NCI-H128 (cell line): ENCODE measurements around the gene GUCA2A.

Experiments used
- DNase-seq: peaks from one replicate; lab custom pipeline; 2025; ENCODE audit not compliant: unreplicated experiment; lab: John Stamatoyannopoulos, UW

Gene GUCA2A

DNA sequence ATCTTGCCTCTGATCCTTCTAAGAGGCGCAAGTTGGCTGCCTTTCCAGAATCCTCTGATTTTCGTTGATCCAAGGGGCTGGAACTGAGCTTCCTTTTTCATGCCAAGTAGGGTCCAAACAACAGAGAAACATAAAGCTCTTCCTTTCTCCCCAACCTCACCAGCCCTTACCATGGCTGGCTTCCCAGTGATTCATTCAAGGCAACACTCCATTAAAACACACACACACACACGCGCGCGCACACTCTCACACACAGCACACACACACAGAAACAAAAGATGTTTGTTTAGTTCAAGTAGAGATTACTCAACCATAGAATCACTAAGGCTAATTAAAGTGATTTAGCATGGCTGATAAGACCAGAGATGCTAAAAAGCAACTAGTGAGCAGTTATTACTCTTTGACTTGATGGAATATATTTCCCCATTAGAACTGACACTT, 13.0 kb upstream of the GUCA2A start:
- DNase-seq = peak; percentile 36

DNA sequence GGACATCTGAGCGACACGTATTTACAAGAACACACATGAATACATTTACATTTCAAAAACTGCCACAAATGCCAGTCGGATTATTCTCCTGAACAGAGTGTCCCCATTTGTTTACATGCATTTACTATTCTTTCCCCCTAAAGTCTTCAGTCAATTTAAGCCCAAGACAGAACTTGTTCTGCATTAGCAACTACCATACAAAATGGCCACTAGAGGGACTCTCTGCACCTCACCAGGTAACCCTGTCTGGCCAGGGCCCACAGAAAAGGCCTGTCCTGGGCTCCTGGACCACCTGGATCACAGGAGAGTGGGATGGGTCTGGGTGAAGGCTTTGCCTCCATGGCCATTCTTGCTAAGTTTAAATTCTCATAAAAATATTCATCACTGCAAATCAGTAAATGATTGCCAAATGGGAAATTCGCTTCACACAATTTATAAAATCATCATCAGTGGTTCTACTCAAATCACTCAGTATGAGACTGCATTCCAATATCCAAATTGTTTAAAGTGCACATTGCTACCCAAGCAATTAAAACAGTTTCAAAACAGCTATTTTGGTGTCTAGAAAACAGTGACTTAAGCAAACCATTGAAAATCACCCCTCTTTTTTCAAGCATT, 12.5 kb upstream of the GUCA2A start:
- DNase-seq = peak; percentile 17

DNA sequence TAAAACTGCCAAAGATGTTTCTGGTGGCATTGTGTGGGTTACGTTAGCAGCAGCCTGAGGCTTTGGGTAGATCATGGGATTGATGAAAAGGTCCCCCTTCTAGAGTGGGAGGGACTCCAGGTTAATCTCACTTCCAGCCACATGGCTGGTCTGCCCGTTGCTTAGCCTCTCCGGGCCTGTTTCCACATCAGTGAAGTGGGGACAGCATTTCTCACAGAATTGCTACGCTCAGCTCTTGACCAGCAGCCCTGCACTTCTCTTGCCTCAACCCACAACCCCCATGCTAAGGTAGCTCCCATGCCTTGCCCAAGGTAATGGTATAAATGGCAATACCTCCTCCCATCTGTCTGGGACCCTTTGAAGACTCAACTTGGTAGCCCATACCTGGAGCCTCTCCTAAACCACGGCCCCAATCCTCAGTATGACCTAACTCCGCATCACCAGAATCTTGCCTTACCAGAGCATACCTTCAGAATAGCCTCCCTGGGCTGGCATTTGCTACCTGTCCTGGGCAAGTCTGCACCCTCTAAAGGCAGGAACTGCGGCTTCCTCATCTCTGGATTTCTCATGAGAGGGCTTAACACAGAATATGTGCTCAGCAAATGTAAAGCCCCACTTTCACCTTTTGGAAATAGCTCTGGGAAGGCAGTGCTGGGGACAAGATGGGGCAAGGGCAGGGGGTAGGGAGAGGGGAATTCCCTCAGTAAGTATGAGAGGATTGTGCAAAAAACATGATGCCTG, 10.9 kb upstream of the GUCA2A start:
- DNase-seq = no peak

GRCh38 chr1:42173961-42174735, 9.6 kb upstream of the GUCA2A start:
- DNase-seq = no peak

- DNase-seq = no peak
Measured at GRCh38 chr1:42173155-42173933, 8.8 kb upstream of the GUCA2A start.

DNA sequence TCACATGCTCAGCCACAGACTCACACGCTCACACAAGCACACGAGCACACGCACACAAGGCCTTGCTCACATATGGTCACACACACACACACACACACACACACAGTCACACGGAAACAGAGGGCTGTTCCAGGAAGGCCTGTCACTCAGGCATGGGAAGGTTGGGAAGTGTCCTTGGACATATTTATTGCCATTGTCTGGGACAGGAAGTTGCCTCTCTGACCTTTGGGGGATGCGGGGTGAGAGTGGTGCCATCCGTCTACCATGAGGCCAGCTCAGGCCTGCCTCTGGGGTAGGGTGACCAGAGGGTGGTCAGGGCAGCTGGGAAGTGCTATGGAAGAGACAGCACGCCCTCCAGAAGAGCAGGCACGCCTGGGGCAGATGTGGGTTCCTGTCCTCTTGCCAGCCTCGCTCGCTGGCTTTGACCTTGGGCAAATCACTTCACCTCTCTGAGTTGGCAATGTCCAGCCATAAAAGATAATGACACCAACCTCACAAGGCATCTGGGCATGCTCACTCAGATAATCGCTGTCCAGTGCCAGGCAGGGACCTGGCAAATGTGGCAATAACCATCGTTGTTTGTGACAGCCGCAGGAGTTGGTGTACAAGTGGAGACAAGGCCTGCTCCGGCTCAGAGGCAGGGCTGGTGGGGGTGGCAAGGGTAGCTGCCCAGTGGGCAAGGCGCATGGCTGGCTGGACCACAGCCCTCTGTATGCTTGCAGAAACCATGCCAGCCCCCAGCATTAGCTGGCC, 8.0 kb upstream of the GUCA2A start:
- DNase-seq = no peak

DNA sequence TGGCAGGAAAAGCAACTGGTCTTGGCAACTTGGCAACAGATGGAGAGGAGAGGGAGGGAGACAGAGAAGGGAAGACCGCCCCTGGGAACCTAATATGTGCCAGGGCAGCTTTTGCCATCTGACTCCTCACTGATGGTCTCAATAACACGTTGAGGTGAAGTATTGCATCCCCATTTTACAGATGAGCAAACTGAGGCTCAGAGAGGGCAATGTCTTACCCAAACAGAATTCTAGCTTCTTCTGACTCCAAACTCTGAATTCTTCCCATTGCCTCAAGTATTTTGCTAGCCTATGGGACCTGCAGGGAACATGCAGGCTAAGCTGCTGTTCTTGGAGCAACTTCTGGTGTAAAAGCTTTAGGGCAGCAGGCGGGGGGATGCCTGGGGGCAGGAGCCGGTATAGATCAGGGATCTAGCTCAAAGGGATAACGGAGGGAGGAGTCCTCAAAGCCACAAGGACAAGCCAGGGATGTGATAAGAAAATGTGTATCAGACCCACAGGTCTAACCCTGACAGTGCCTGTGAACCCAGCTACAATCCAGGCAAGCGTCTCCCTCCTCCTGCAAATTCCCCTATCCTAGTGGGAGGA, 7.2 kb upstream of the GUCA2A start:
- no peak for DNase-seq

DNA sequence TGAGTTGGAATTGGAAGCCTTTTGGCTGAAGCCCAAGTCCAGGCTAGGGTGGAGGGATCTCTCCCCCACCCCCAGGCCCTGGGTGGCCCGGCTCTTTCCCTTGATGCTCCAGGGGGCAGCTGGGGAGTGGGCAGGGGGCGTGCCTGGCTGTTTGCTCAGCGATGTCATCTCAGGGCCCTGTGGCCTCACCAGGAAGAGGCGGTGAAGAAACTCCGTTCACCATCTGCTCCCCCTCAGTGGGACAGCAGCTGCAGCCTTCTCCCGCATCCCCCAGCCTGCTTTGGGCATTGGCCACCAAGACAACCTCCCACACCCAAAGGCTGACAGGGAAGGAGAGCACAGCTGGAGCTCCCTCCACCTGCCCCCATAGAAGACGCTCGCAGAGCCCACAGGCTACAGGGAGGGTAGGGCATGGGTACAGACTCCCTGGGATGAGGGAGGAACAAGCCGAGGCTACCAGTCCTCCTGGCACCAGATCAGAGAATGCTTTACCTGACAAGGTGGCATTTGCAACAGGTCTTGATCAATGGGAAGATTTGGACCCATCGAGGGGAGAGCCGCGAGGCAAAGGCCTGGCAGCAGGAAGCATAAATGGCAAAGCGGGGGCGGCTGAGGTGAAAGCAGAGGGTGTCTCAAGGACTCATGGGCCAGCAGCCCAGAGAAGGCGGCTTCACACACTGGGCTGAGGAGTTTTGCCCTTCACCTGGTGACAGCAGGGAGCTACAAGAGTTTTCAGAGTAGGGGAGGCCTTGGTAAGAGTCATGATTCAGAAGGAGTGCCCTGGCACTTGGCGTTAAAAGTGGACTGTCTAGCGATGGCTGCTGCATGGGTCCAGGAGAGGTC, 6.5 kb upstream of the GUCA2A start:
- no peak for DNase-seq

DNA sequence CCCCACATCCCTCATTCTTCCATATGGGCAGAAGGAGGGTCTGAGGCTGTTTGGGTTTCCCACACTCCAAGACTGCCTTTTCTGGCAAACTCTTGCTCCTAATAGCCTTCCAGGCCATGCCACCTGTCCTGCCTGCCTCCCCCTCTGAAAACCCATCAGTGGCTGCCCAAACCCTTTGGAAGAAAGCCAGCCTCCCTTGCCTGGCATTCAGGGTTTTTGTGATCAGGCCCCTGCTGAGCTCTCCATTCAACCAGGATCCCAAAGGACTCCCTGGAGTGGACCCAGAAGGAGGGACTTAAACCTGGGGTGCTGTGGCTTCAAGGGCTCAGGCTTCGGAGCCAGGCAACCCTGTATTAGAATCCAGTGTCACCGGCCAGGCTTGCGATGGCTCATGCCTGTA, 4.2 kb upstream of the GUCA2A start:
- no peak for DNase-seq

DNA sequence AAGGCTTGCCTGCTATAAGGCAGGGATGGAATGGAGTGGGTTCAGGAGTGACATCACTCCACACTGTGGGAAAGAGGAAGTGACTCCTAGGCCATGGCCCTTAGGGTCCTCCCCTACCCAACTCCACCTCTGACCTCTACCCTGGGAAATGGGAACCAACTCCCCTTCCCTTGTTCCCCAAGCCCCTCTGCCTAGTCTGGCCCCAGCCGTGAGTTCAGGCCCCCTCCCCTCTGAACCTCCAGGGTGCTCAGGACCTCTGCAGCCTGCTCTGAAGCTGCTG, 3.8 kb upstream of the GUCA2A start:
- no peak for DNase-seq

DNA sequence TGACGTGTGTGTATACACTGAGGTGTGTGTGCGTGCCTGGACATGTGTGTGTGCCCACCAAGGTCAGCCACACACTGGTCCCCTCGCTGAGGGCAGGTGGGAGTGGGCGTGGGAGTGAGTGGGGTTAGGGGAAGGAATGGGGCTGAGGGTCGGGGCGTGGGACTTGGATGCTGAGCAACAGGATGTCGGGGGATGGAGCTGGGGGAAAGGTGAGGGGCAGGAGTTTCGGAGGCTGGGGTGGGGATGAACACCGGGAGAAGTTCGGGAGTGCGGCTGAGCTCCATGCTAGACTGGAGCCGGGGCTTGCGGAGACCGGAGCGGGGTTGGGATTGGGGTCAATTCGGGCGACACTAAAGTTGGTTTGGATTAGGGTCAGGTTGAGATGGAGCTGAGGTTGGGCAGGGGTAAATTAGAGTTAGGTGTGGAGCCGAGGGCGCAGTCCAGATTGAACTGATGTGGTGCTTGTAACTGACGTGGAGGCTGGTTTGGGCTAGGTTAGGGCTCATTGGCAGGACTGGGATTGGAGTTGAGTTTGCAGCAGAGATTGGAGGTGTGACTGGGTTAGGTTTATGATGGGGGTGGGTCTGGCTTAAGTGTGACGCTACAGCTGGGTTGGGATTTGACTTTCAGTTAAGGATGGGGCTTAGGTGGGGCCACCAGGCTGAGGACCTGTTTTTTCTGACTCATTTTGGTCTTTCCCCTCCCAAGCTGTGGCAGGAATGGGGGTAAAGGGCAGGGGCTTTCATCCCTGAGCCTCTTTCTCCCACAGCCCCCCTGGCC, 3.3 kb upstream of the GUCA2A start:
- DNase-seq = no peak

DNA sequence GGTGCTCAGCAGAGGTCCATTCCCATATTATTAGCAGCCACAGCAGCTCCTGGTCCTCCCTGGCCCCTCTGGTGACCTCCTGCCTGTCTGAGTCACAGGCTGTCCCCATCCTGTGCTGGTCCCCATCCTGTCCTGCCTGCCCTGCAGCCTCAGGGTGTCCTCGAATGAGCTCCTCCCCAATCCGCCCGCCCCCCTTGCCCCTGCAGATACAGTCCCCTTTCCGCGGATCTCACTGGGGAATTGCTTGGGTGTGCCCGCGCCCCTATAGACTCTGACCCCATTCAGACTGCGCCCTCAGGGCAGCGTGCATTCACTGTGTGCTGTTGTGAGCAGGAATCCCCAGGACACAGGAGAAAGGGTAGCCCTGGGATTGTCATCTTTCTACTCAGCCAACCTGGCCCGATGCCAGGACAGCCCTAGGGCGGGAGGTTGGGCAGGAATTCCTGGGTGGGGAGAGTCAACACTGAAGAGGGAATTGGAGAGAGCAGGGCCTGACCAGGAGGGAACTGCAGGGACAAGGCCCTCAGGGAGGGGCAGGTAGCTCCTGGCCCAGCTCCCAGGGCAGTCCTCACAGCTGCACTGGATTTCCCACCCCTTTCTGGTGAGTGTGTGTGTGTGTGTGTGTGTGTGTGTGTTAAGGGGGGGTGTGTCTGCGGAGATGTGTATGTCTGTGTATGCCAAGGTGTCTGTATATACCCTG, 1.1 kb upstream of the GUCA2A start:
- DNase-seq = no peak

DNA sequence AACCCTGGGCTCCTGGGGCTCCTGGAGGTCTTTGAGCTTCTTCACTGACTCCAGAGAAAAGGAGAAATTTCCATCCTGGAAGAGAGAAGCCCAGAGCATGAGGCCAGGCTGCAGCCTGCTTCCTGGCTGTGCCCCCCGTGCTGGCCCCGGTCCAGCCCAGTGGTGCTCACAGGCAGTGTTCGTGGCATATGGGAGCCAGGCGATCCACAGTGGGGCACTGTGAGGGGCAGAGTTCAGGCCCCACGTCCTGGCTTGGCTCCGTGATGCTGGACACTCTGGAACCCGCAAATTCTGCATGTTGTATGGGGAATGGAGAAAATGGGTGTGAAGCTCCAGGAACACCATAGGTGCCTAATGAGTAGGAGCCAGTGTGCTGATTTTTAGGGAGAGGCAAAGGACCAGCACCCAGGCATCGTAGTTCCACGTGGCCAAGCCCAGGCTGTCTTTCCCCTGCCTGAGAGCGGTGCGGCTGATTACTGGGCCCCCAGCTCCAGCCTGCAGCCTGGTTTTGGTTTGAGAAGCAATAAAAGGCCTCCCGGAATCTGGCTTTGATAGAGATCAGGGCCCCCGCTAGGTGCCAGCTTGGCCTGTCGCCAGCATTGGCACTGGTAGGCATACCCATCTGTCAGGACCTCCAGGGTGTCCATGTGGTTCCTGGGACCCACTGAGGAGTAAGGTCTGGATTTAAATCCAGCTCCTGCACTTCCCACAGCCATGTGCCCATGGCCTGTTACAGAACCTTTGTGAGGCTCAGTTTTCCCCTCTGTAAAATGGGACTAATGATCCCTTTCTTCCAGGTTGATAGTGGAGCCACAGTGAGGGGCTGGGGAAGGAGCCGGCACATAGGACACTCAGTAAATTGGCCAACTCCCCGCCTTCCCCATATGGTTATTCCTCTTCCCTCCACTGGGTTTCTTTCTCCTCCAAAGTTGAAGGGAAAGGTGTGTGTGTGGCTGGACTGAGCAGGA, 725 bp downstream of the GUCA2A start:
- DNase-seq = no peak

GRCh38 chr1:42163114-42163513, 1.4 kb downstream of the GUCA2A start:
- DNase-seq = no peak

DNA sequence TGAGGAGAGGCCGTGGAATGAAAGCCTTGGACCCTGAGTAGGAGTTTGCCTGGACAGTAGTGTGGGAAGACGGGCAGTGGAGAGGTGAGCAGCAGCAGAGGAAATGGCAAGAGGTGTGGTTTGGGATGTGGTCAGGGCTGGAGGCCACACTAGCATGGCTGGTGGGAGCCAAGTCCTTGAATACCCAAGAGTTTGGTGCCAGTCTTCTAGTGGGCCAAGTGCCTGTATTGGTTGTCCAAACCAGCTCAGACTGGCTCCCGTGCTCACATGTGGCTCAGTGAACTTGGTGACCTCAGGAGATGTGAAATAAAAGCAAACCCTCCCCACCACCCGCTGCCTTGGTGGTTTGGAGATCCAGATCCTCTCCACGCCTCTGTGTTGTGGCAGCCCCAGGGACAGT, 2.4 kb downstream of the GUCA2A start:
- no peak for DNase-seq

- no peak for DNase-seq
Measured at GRCh38 chr1:42158189-42158588, 6.4 kb downstream of the GUCA2A start.

GRCh38 chr1:42157667-42158066, 6.9 kb downstream of the GUCA2A start:
- no peak for DNase-seq
